ENCODE results near the gene SUMO4.
"Not testable (repeated sequence)": the region's sequence is repeated elsewhere in the genome, so short reads cannot be mapped to it uniquely, and the experiment has no call there.

SUMO4 gene

GRCh38 chr6:149435919-149436586 lies 36.0 kb downstream of the SUMO4 start:
- no peak for DNase-seq

- DNase-seq, result no peak
Observed at GRCh38 chr6:149436647-149437046, 36.6 kb downstream of the SUMO4 start.

GRCh38 chr6:149437212-149437611 lies 37.1 kb downstream of the SUMO4 start:
- DNase-seq, result no peak

- DNase-seq, result no peak
Observed at GRCh38 chr6:149438855-149439254, 38.8 kb downstream of the SUMO4 start.

- no peak for DNase-seq
Observed at GRCh38 chr6:149439626-149440025, 39.6 kb downstream of the SUMO4 start.

- DNase-seq, result no peak
Observed at GRCh38 chr6:149440735-149441671, 40.9 kb downstream of the SUMO4 start.

GRCh38 chr6:149441740-149442139 lies 41.7 kb downstream of the SUMO4 start:
- DNase-seq, result no peak

- no peak for DNase-seq
Observed at GRCh38 chr6:149443411-149444181, 43.5 kb downstream of the SUMO4 start.

- not testable (repeated sequence) for DNase-seq
Observed at GRCh38 chr6:149444360-149445094, 44.5 kb downstream of the SUMO4 start.

GRCh38 chr6:149445095-149445466 lies 45.0 kb downstream of the SUMO4 start:
- no peak for DNase-seq

GRCh38 chr6:149445573-149445972 lies 45.5 kb downstream of the SUMO4 start:
- DNase-seq, result no peak

- no peak for DNase-seq
Observed at GRCh38 chr6:149446791-149447376, 46.8 kb downstream of the SUMO4 start.

GRCh38 chr6:149448821-149449453 lies 48.9 kb downstream of the SUMO4 start:
- DNase-seq, result no peak

GRCh38 chr6:149449831-149450678 lies 50.0 kb downstream of the SUMO4 start:
- DNase-seq, result no peak

All from retina (tissue), 1 donor.